ENCODE measurements around the gene NAP1L3.

Gene NAP1L3, protein sequence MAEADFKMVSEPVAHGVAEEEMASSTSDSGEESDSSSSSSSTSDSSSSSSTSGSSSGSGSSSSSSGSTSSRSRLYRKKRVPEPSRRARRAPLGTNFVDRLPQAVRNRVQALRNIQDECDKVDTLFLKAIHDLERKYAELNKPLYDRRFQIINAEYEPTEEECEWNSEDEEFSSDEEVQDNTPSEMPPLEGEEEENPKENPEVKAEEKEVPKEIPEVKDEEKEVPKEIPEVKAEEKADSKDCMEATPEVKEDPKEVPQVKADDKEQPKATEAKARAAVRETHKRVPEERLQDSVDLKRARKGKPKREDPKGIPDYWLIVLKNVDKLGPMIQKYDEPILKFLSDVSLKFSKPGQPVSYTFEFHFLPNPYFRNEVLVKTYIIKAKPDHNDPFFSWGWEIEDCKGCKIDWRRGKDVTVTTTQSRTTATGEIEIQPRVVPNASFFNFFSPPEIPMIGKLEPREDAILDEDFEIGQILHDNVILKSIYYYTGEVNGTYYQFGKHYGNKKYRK

DNA sequence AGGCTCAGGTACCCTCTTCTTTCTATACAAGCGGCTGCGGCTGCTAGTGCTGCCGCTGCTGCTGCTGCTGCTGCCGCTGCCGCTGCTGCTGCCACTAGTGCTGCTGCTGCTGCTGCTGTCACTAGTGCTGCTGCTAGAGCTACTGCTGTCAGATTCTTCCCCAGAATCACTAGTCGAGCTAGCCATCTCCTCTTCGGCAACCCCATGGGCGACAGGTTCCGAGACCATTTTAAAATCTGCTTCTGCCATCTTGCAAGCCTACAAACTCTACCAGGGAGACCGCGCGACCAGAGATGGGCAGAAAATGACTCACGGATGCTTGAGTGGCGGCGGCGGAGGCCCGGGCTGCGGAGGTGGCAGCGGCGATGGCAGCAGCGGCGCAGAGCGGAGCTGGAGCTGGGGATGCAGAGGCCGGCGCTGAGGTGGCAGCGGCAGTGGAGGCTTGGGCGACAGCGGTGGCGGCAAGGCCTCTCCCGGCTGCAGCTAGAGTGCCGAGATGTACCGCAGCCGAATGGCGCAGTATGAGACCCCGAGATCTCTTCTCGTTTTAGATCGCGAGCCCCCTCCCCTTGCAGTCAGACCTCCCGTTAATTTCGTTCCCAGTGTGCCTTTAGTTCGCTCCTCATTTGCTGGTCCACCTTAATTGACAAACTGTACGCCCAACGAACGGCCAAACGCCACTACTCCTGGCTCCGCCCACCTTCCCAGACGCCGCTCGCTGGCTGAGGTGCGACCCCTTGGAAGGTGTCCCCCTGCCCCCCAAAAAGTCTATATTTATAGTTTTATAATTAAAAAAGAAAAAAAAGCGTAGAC is at the start of gene NAP1L3:
TSS of gene NAP1L3 (minus strand) at position 523 of the 813 bp plus-strand sequence. CDS start at position 249, 274 bp downstream.
- in situ Hi-C loops (cut with HindIII; ENCODE audit: low sequenced_read_pairs): no loop called here

DNA sequence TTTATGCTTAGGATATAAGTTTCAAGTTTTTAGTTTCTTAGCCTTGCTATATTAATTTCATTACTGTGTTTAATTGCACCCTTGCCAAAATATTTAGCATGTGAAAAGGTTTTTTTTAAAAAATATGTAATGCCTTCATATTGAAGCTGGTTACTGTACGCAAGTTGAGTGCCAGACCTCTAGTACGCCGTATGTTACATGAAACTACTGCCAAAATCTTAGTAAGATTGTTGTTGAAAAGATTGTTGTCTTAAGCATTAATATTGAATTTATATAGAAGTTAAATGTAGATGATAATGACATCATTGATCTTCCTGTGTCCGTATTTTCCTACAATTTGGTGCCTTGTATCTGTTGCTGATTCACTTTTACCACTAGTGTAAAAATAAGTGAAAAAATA is 37.7 kb upstream of the NAP1L3 start:
- in situ Hi-C loops (cut with HindIII; ENCODE audit: low sequenced_read_pairs): no loop called here

DNA sequence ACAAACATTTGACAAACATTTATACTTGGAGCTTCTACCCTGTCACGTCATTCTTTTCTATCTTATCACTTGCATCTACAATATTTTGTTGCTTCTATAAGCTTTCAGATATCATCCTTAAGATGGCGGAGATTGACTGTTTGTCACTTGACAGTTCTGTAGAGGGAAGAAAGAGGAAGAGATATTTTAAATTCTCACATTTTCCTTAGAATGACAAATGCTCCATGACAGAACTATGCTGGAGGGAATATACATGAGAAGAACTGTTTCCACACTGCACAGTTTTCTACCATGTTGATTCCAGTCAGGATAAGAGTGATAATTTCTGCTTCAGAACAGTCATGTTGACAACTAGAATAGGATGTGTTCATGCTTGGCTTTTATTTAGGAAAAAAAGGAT is 30.3 kb upstream of the NAP1L3 start:
- in situ Hi-C loops (cut with HindIII; ENCODE audit: low sequenced_read_pairs): no loop called here

DNA sequence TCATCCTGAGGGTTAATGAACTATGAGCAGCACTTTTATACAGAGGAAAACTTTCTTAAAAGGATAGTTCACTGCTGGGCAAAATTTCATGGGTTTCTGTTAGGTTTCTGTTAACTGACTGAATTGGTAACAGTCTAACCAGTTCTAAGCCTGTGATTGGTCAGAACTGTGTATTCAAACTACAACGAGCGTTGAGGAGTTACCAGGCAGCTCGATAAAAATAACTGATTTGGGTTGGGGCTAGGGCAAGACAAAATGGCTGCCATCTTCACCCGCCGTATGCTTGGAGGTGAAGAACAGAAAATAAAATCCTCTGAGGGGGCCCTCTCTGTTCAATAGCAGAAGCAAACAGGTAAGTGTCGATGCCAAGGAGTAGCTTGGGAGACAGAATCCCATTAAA is 22.6 kb upstream of the NAP1L3 start:
- in situ Hi-C loops (cut with HindIII; ENCODE audit: low sequenced_read_pairs): no loop called here

DNA sequence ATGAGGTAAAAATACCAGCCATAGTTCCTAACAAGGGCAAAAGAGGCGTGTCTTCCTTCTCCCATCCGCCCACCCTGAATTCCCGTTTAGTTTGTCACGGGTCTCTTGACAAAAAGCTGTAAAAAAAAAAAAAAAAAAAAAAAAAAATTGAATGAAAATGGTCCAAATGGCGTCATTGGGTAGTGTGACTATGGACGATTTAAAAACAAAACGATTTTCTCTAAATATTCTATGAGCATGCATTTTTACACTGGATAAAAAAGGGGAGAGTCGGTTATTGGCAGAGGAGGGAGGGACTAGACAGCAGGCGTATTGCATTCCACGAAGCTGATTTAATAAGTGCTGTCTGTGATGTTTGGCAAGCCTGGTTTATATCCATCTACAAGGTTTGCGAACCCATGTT is 492 bp upstream of the NAP1L3 start, which contains the start of gene FAM133A:
TSS of gene FAM133A (plus strand) at position 338 of the 403 bp plus-strand sequence. CDS start 35,214 bp downstream, outside the sequence.
- in situ Hi-C loops (cut with HindIII; ENCODE audit: low sequenced_read_pairs): no loop called here

DNA sequence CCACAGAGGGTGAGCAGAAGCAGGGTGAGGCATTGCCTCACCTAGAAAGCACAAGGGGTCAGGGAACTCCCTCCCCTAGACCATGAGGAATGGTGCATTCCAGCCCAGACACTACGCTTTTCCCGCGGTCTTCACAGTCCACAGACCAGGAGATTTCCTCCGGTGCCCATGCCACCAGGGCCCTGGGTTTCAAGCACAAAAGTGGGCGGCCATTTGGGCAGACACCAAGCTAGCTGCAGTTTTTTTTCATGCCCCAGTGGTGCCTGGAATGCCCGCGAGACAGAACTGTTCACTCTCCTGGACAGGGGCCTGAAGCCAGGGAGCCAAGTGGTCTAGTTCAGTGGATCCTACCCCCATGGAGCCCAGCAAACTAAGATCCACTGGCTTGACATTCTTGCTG is 12.8 kb downstream of the NAP1L3 start:
- in situ Hi-C loops (cut with HindIII; ENCODE audit: low sequenced_read_pairs): no loop called here

DNA sequence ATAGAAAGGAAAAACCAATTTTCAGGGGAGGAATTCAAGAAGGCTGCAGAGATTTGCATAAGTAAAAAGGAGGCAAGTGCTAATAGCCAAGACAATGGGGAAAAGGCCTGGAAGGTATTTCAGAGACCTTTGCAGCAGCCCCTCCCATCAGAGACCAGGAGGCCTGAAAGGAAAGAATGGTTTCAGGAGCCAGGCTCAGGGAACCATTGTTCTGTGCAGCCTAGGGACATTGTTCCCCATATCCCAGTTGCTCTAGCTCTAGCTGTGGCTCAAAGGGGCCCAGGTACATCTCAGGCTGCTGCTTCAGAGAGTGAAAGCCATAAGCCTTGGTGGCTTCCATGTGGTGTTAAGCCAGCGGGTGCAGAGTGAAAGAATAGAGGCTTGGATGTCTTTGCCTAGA is 24.0 kb downstream of the NAP1L3 start:
- in situ Hi-C loops (cut with HindIII; ENCODE audit: low sequenced_read_pairs): no loop called here

DNA sequence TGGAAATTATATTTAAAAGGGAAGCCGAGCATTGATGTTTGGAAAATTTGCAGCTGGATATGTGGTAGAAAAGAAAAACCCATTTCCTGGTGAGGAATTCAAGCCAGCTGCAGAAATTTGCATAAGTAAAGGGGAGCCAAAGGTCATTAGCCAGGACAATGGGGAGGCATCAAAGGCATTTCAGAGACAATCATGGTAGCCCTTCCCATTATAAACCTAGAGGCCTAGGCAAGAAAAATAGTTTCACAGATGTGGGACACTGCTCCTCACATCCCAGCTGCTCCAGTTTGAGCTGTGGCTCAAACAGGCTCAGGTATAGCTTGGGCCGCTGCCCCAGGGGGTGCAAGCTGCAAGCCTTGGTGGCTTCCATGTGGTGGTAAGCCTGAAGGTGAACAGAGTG is 35.8 kb downstream of the NAP1L3 start:
- in situ Hi-C loops (cut with HindIII; ENCODE audit: low sequenced_read_pairs): no loop called here

Data from DLD1 (cell line).